Measurements from ENCODE around the gene CD2.
"Not testable (repeated sequence)": the region's sequence is repeated elsewhere in the genome, so short reads cannot be mapped to it uniquely, and the experiment has no call there.

CD2 gene

GRCh38 chr1:116756092-116756491 is 1.9 kb downstream of the CD2 start:
- not testable (repeated sequence) for DNase-seq (ENCODE audit: low read depth in 4 of 4, low spot score in 1 of 4)

GRCh38 chr1:116758456-116758815 is 4.2 kb downstream of the CD2 start:
- not testable (repeated sequence) for DNase-seq (ENCODE audit: low read depth in 4 of 4, low spot score in 1 of 4)

DNA sequence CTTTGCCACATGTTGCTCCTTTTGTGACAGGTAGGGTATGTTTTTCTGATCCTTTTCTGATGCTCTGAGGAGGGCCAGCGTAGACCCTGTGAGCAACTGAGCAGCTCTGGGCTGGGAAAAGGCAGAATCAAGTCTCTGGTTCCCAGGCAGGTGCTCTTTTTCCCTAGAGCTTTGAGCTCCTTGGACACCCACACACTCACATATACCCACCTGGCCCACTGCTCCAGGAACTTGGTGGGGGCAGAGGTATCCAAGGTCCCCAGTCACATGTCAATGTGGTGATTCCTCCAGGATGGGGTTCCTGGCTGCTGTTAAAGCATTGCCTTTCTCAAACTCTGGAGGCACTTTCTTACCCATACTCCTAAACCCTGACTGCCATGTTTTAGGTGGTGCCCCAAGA is 5.4 kb downstream of the CD2 start:
- DNase-seq (ENCODE audit: low read depth in 4 of 4, low spot score in 1 of 4) = no peak

GRCh38 chr1:116760487-116760886 is 6.3 kb downstream of the CD2 start:
- DNase-seq (ENCODE audit: low read depth in 4 of 4, low spot score in 1 of 4) = no peak

GRCh38 chr1:116760996-116761665 is 6.9 kb downstream of the CD2 start:
- no peak for DNase-seq (ENCODE audit: low read depth in 4 of 4, low spot score in 1 of 4)

DNA sequence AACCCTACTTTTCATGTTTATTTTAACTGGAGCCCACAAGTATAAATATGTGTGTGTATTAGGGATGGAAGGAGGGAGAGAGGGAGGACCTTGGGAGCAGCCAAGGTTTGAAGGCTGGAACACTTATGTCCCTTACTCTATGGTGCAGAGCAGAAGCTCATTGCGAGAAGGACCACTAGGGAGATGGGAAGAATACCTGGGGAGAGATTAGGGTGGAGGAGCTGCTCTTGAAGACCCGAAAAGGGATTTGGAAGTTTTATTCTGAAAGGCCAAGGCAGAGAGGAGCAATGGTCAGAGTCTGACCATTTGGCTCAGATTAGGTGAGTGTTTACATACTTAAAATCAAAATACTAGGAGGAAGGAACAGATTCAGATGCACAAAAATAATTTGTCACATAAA is 8.1 kb downstream of the CD2 start:
- DNase-seq (ENCODE audit: low read depth in 4 of 4, low spot score in 1 of 4) = no peak

DNA sequence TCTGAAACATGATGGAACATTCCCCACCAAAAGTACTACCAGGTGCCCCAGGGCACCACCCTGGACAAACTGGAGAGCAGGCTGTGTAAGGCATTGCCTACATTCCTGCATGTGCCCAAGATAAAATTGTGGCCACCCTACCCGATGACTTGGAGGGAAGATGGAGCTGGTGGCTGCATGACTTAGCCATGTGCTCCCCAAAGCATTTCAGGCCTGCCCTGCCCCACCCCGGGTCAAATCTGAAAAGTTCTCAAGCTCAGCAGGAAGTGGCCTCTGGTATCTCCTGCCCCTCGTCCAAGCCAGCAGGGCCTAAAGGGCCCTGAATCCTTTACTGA is 8.5 kb downstream of the CD2 start:
- DNase-seq (ENCODE audit: low read depth in 4 of 4, low spot score in 1 of 4) = no peak

DNA sequence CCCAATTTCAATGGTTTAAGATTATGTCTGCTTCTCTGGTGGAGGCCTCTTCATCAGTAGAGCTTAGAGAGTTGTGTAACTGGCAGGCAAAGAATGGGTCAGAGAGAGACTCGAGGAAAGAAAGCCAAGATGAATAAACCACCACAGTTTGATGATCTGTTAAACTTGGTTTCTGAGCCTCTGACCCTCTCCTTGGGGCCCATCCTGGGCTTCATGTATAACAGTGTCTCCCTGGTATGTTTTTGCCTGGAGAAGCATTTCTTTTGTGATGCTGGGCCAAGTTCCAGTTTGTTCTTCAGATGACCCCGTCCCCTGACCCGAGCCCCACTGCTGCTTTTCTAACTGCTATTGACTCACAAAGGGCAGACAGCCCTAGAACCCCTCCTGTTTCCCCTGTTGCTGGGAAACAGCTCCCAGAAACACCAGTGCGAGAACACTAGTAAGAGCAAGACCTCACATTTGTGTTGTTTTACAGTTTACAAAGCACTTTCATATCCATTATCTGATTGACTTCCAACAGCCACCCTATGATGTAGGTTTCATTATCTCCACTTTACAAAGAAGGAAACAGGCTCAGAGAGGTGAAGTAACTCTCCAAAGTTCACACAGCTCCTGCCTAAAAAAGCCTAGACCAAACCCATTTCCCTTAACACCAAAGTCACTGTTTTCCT is 9.0 kb downstream of the CD2 start:
- no peak for DNase-seq (ENCODE audit: low read depth in 4 of 4, low spot score in 1 of 4)

DNA sequence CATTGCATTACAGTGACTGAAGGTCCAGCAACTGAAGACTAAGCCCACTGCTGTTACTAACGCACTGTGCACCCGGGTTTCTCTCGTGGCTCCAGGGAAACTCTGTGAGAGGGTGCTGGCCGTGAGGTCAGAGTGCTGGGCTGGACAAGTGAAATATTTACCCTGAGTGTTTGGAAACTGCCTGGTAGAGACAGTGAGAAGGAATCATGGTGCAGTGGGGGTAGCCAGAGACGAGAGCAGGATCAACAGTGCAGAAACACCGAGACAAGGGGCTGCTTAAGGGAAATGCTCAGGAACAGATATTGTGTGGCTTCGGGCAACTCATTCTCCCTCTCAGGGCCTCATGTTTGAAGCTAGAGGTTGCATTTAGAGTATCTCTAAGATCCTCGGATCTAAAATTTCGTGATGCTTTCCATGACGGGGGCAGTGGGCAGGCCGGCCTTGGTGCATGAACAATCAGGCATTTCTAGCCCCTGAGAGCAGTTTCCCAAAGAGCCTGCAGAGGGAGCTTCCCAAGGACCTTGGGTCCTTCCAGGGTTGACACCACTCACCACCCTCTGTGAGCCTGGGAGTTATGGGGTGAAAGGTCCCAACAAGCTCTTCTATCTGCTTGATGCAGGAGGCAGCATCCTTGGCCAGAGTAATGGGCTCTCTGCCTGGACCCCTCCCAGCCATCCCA is 9.7 kb downstream of the CD2 start:
- DNase-seq (ENCODE audit: low read depth in 4 of 4, low spot score in 1 of 4) = no peak

GRCh38 chr1:116764466-116764898 is 10.3 kb downstream of the CD2 start:
- no peak for DNase-seq (ENCODE audit: low read depth in 4 of 4, low spot score in 1 of 4)

- DNase-seq (ENCODE audit: low read depth in 4 of 4, low spot score in 1 of 4) = no peak
These were observed 11.0 kb downstream of the CD2 start for GRCh38 chr1:116764906-116765862.

- DNase-seq (ENCODE audit: low read depth in 4 of 4, low spot score in 1 of 4) = no peak
These were observed 11.7 kb downstream of the CD2 start for GRCh38 chr1:116765962-116766361.

DNA sequence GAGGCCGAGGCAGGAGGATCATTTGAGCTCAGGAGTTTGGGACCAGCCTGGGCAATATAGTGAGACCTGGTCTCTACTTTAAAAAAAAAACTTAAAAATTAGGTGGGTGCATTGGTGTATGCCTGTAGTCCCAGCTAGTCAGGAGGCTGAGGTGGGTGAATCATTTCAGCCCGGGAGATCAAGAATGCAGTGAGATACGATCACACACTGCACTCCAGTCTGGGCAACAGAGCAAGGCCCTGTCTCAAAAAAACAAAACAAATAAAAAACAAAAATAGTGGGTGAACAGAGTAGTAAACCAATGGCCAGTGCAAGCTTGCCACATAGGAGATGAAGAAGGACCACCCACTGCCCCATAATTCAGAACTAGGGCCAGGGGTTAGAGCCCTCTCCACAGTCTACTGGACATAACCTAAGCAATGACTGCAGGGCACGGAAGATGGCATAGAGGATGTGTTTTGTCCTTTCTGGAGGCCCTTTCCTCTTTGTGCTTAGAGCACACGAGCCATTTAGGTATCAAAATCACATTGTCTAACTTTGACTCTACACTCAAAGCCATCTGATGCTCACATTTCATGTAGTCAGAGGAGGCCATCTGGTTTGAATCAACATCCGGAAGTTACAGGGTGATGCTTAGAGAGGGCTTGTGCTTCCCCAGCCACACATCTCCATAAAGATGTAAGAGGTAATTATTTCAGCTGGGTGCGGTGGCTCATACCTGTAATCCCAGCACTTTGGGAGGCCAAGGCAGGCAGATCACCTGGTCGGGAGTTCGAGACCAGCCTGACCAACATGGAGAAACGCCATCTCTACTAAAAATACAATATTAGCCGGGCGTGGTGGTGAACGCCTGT is 12.6 kb downstream of the CD2 start:
- DNase-seq (ENCODE audit: low read depth in 4 of 4, low spot score in 1 of 4) = no peak

DNA sequence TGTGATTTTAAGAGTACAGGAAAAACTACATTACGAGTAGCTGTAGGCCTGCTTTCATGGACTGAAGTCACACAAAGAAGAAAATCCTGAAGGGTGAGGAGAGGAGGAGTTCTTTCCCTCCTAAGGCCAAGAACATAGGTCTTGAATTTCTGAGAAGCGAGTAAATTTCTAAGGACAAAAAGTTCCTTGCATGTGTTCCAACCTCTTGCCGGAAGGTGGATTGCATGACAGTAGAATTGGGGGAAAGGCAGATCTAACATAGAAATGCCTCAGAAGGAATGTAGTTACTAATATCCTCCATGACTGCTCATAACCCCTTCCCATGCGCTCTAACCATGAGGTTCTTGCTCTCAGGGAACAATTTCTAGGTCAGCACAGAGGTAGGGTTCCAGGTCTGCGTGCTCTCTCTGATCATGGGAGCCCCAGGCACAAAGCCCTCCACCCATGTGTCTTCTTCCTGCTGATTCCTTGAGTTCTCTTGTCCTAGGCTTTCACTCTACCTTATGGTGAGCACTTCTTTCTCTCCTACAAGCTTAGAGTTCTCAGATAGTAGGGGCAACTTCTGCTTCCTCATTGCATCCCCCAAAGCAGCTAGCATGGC is 13.7 kb downstream of the CD2 start:
- DNase-seq (ENCODE audit: low read depth in 4 of 4, low spot score in 1 of 4) = no peak

- DNase-seq (ENCODE audit: low read depth in 4 of 4, low spot score in 1 of 4) = no peak
These were observed 14.3 kb downstream of the CD2 start for GRCh38 chr1:116768416-116769103.

DNA sequence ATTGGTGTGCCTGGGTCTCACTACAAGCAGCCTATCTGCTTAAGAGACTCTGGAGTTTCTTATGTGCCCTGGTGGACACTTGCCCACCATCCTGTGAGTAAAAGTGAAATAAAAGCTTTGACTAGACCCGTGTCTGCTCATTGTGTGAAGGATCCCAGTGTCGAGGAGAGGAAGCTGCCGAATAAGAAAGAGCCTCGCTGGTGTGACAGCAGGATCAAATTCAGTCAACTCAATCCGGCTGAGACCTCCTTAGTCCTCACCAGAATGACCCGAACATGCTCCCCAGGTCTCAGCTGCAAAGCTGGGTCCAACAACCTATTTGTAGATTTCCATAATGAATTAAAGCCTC is 14.8 kb downstream of the CD2 start:
- no peak for DNase-seq (ENCODE audit: low read depth in 4 of 4, low spot score in 1 of 4)

GRCh38 chr1:116769561-116769977 is 15.3 kb downstream of the CD2 start:
- no peak for DNase-seq (ENCODE audit: low read depth in 4 of 4, low spot score in 1 of 4)

DNA sequence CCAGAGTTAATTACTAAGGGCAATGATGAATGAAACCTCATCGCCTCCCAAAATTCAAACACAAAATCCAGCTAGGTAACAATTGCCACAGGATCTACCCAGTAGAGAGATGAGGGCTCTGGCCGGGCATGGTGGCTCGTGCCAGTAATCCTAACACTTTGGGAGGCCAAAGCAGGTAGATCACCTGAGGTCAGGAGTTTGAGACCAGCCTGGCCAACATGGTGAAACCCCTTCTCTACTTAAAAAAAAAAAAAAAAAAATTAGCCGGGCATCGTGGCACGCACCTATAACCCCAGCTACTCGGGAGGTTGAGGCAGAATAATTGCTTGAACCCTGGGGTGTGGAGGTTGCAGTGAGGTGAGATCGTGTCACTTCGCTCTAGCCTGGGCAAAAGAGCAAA is 15.8 kb downstream of the CD2 start:
- no peak for DNase-seq (ENCODE audit: low read depth in 4 of 4, low spot score in 1 of 4)

- DNase-seq (ENCODE audit: low read depth in 4 of 4, low spot score in 1 of 4) = no peak
These were observed 16.4 kb downstream of the CD2 start for GRCh38 chr1:116770625-116771024.

Data from stimulated activated CD4-positive, alpha-beta T cell treated with anti-CD3 and anti-CD28 coated beads, Interleukin-1b, Interleukin-23, amount 100 ng/mL, for 24 hours (primary cell).